GM12872 (cell line): Measurements from ENCODE around the gene USP30.

ENCODE experiments used
- CTCF ChIP-seq: IDR thresholded peaks from 3 replicates; pipeline ENCODE4 v1.5.1; 2011; ENCODE audit warnings: low read depth, mild to moderate bottlenecking, low read length, moderate library complexity; ENCODE audit not compliant: insufficient read depth

USP30 gene

GRCh38 chr12:109115404-109115757 lies 63.0 kb downstream of the USP30 start:
- no peak for TF ChIP-seq CTCF

- TF ChIP-seq CTCF: no peak
Measured at GRCh38 chr12:109115758-109116610, 63.6 kb downstream of the USP30 start, which contains the start of gene ACACB. Gene ACACB (plus strand): TSS chr12:109116587. CDS start chr12:109139406, 22,819 bp downstream.

- no peak for TF ChIP-seq CTCF
Measured at GRCh38 chr12:109116611-109116949, 64.2 kb downstream of the USP30 start.

GRCh38 chr12:109120095-109120494 lies 67.7 kb downstream of the USP30 start:
- no peak for TF ChIP-seq CTCF

- no peak for TF ChIP-seq CTCF
Measured at GRCh38 chr12:109120557-109120956, 68.2 kb downstream of the USP30 start.

- TF ChIP-seq CTCF: no peak
Measured at GRCh38 chr12:109121346-109121880, 69.0 kb downstream of the USP30 start.

- TF ChIP-seq CTCF: no peak
Measured at GRCh38 chr12:109124878-109125648, 72.7 kb downstream of the USP30 start.
